Panc1 (cell line): ENCODE measurements around the gene ASXL3.

Experiments used
- CTCF ChIP-seq: fragments of 450-650 bp; IDR thresholded peaks from 2 replicates; pipeline ENCODE4 v1.5.1; 2017; ENCODE audit warnings: mild to moderate bottlenecking
- POLR2AphosphoS5 ChIP-seq: IDR thresholded peaks from 2 replicates; pipeline ENCODE4 v1.6.1; 2012; ENCODE audit warnings: mild to moderate bottlenecking, low read depth, low read length, moderate library complexity
- REST ChIP-seq, 2 experiments: IDR thresholded peaks; 2 replicates each; pipeline ENCODE4 v1.6.1; 2011 to 2012; ENCODE audit warnings: low read depth in 2 of 2, control low read depth in 1 of 2, low read length in 1 of 2, mild to moderate bottlenecking in 1 of 2, moderate library complexity in 1 of 2; ENCODE audit not compliant: insufficient read depth in 1 of 2
- SIN3A ChIP-seq: IDR thresholded peaks from 2 replicates; pipeline ENCODE4 v1.6.1; 2012; ENCODE audit warnings: low read depth, mild to moderate bottlenecking, low read length, moderate library complexity, borderline replicate concordance; ENCODE audit not compliant: insufficient read depth
- TCF7L2 ChIP-seq: IDR thresholded peaks from 2 replicates; pipeline ENCODE4 v1.6.1; 2011; ENCODE audit warnings: mild to moderate bottlenecking, low read depth, low read length, inconsistent platforms

- TF ChIP-seq CTCF (no peak), SIN3A (no peak), POLR2AphosphoS5 (no peak), TCF7L2 (no peak), REST (IDR thresholded peaks at IDR 0.05; ENCODE audit: insufficient read depth in 1 of 2, low read depth in 2 of 2, low read length in 1 of 2) (no peak)
Observed at GRCh38 chr18:33656889-33657448, 79.0 kb downstream of the ASXL3 start.
